ENCODE results near the gene NTNG2.

- TF ChIP-seq GATA2 (IDR thresholded peaks at IDR 0.05; ENCODE audit: low read depth, low read length) = no peak
- no peak for TF ChIP-seq GATA3 (IDR thresholded peaks at IDR 0.05; ENCODE audit: low read depth, low read length)
These were observed 29.1 kb downstream of the NTNG2 start for GRCh38 chr9:132190966-132191365.
